SK-N-SH (cell line): ENCODE data around the gene PPP2R5E. TPM values are rescaled to one million over a fixed set of nuclear protein-coding genes. Genes with fewer than 3 reads are reported as not detected.

ENCODE experiments used
- CTCF ChIA-PET: fragments of 300-600, 350-600 bp; formaldehyde crosslinking; extraction: SDS; loops from one replicate; lab custom pipeline; 2021; lab: Yijun Ruan, JAX
- POLR2A ChIA-PET: fragments of 350-600 bp; sonication (Branson Sonifier 250); formaldehyde crosslinking; extraction: SDS; loops from one replicate; lab custom pipeline; 2020; ENCODE audit warnings: antibody characterized with exemption, inconsistent platforms; lab: Yijun Ruan, JAX
- DNase-seq: peaks from one replicate; pipeline ENCODE4 v3.0.0; 2012
- H2AFZ ChIP-seq: fragments of 200-600 bp; sonication (generic); 2 replicates; pipeline ENCODE4 v1.8.1; 2016; ENCODE audit warnings: antibody characterized with exemption, mild to moderate bottlenecking, low read depth
- H3F3A ChIP-seq: fragments of 200-600 bp; sonication (generic); replicated peaks from 2 replicates; pipeline ENCODE3; 2016; ENCODE audit warnings: antibody characterized with exemption, mild to moderate bottlenecking; ENCODE audit not compliant: insufficient read depth
- H3K27ac ChIP-seq, 2 experiments: fragments of 200-500 bp in 1 of 2; fragments of 200-600 bp in 1 of 2; sonication (Bioruptor generic) in 1 of 2; sonication (generic), shearing (Covaris generic) in 1 of 2; 2 replicates each; pipeline versions ENCODE4 v1.5.1 to v1.6.1; 2014 to 2016; ENCODE audit warnings: low read depth in 2 of 2, inconsistent platforms in 1 of 2, low read length in 1 of 2, mild to moderate bottlenecking in 1 of 2, mixed read lengths in 1 of 2
- H3K27me3 ChIP-seq: fragments of 200-600 bp; sonication (generic), shearing (Covaris generic); 2 replicates; pipeline ENCODE4 v1.6.1; 2016; ENCODE audit warnings: mixed run types; ENCODE audit not compliant: insufficient read depth
- H3K36me3 ChIP-seq, 2 experiments: fragments of 200-500 bp in 1 of 2; fragments of 200-600 bp in 1 of 2; sonication (Bioruptor generic) in 1 of 2; sonication (generic) in 1 of 2; replicated peaks in 1 of 2; 2 replicates each; pipeline versions ENCODE3 to v1.5.1; 2014 to 2016; ENCODE audit warnings: low read length in 1 of 2, mild to moderate bottlenecking in 1 of 2; ENCODE audit not compliant: insufficient read depth in 2 of 2, control insufficient read depth in 1 of 2
- H3K4me1 ChIP-seq, 2 experiments: fragments of 200-500 bp in 1 of 2; fragments of 200-600 bp in 1 of 2; sonication (Bioruptor generic) in 1 of 2; sonication (generic), shearing (Covaris generic) in 1 of 2; 2 replicates each; pipeline versions ENCODE4 v1.5.1 to v1.6.1; 2014 to 2016; ENCODE audit warnings: low read depth in 1 of 2, low read length in 1 of 2, mixed run types in 1 of 2; ENCODE audit not compliant: insufficient read depth in 2 of 2, control insufficient read depth in 1 of 2
- H3K4me2 ChIP-seq: fragments of 200-600 bp; sonication (generic), shearing (Covaris generic); 2 replicates; pipeline ENCODE4 v1.6.1; 2017; ENCODE audit warnings: mixed run types
- H3K4me3 ChIP-seq, 2 experiments: fragments of 200-500 bp in 1 of 2; fragments of 200-600 bp in 1 of 2; sonication (Bioruptor generic) in 1 of 2; sonication (generic), shearing (Covaris generic) in 1 of 2; 2 replicates each; pipeline versions ENCODE4 v1.5.1 to v1.8.1; 2014 to 2016; ENCODE audit warnings: low read depth in 2 of 2, inconsistent platforms in 1 of 2, low read length in 1 of 2, mild to moderate bottlenecking in 1 of 2, mixed read lengths in 1 of 2, moderate library complexity in 1 of 2
- H3K79me2 ChIP-seq: fragments of 200-600 bp; sonication (generic); 2 replicates; pipeline ENCODE4 v1.8.1; 2017; ENCODE audit warnings: mild to moderate bottlenecking; ENCODE audit not compliant: insufficient read depth
- H3K9ac ChIP-seq: fragments of 200-600 bp; sonication (generic); 2 replicates; pipeline ENCODE4 v1.6.1; 2017; ENCODE audit warnings: mixed run types
- H3K9me2 ChIP-seq: fragments of 200-600 bp; sonication (generic); 2 replicates; pipeline ENCODE4 v1.6.1; 2017; ENCODE audit warnings: mixed run types
- H3K9me3 ChIP-seq: fragments of 200-600 bp; sonication (generic); 2 replicates; pipeline ENCODE4 v1.6.1; 2017; ENCODE audit warnings: mixed run types, mild to moderate bottlenecking, moderate library complexity
- H4K20me1 ChIP-seq: fragments of 200-600 bp; sonication (generic); 2 replicates; pipeline ENCODE4 v1.6.1; 2017; ENCODE audit warnings: mild to moderate bottlenecking, mixed run types; ENCODE audit not compliant: insufficient read depth
- CHD2 ChIP-seq: fragments of 150-350 bp; IDR thresholded peaks from 2 replicates; pipeline ENCODE4 v1.6.1; 2018; ENCODE audit warnings: low read length; ENCODE audit not compliant: partially characterized antibody
- EZH2phosphoT487 ChIP-seq: fragments of 200-600 bp; sonication (generic); IDR thresholded peaks from 2 replicates; pipeline ENCODE4 v1.6.1; 2017; ENCODE audit warnings: low read depth, mixed run types, mild to moderate bottlenecking, antibody characterized with exemption, moderate library complexity, borderline replicate concordance
- FOSL2 ChIP-seq: IDR thresholded peaks from 2 replicates; pipeline ENCODE4 v1.4.0; 2012; ENCODE audit warnings: low read depth, mild to moderate bottlenecking, moderate library complexity, borderline replicate concordance
- FOXM1 ChIP-seq: IDR thresholded peaks from 2 replicates; pipeline ENCODE4 v1.4.0; 2012; ENCODE audit warnings: low read depth, mild to moderate bottlenecking
- GABPA ChIP-seq: IDR thresholded peaks from 2 replicates; pipeline ENCODE4 v1.4.0; 2012; ENCODE audit warnings: low read depth, mild to moderate bottlenecking
- GATA2 ChIP-seq: sonication (generic); formaldehyde crosslinking; IDR thresholded peaks from 2 replicates; pipeline ENCODE4 v1.5.0; 2020; ENCODE audit warnings: mild to moderate bottlenecking, missing genetic modification reagents
- MEF2A ChIP-seq: IDR thresholded peaks from 2 replicates; pipeline ENCODE4 v1.4.0; 2012; ENCODE audit warnings: low read depth, borderline replicate concordance
- NFIC ChIP-seq: IDR thresholded peaks from 2 replicates; pipeline ENCODE4 v1.4.0; 2012; ENCODE audit warnings: borderline replicate concordance
- PBX3 ChIP-seq: IDR thresholded peaks from 2 replicates; pipeline ENCODE4; 2012
- REST ChIP-seq: IDR thresholded peaks from 2 replicates; pipeline ENCODE4 v1.6.1; 2012; ENCODE audit warnings: mild to moderate bottlenecking, low read depth, low read length, moderate library complexity
- RFX5 ChIP-seq: IDR thresholded peaks from 2 replicates; pipeline ENCODE4 v1.6.1; 2012; ENCODE audit warnings: mild to moderate bottlenecking, improper control_type of control experiment, low read length
- TAF1 ChIP-seq: IDR thresholded peaks from 2 replicates; pipeline ENCODE4 v1.6.1; 2012; ENCODE audit warnings: low read depth, mild to moderate bottlenecking, low read length, moderate library complexity, borderline replicate concordance
- TEAD4 ChIP-seq: IDR thresholded peaks from 2 replicates; pipeline ENCODE4 v1.4.0; 2012; ENCODE audit warnings: mild to moderate bottlenecking, borderline replicate concordance; ENCODE audit not compliant: insufficient read depth
- ZBTB33 ChIP-seq: IDR thresholded peaks from 2 replicates; pipeline ENCODE4 v1.4.0; 2012; ENCODE audit warnings: low read depth, borderline replicate concordance
- WGBS: methylation state at CpG from one replicate; pipeline ENCODE4 v1.1.6; 2017; ENCODE audit warnings: low lambda C conversion rate; 5-methylcytosine and 5-hydroxymethylcytosine counted together
- polyA plus RNA-seq, 3 experiments: library from polyadenylated mRNA; depleted of rRNA; stranded (reverse); fragments of >200 nt; gene quantifications; 2 replicates each; pipeline ENCODE4 v1.2.3, GENCODE V29; 2012
- TF ChIP-seq, protein P1 (sequence below): fragments of 150-350 bp; IDR thresholded peaks from 2 replicates; pipeline ENCODE4 v1.6.1; 2016; ENCODE audit warnings: mild to moderate bottlenecking, low read depth, low read length

PPP2R5E gene
- polyA plus RNA-seq, 1 of the 3 experiments (the other 2 are of a cell fraction), result 4.4 TPM

DNA sequence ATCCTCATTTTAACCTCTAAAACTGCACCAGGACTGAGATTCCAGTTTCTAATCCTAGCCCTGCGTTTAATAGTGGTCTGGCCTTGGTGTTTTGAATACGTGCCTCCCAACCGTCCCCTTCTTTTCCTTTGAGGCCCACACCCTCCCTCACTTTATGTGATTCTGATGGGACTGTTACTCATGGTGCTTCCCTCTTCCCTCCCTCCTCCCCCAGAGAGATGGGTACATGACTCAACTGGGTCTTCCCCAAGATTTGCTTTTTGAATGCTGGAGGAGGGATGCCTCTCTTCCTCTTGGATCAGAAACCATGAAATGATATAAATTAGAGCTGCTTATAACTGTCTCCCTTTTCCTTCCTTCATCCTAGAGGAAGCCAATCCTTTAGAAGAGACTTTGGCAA is 8.2 kb upstream of the PPP2R5E start:
- WGBS, result 73% methylated on average over 3 of the region's 3 CpGs
- Histone ChIP-seq H3K36me3 (no peaks in the 10 kb centered on the region), H3K4me2 (no peak overlapping the region), H3K9me3 (no peaks in the 10 kb centered on the region), H3K27ac (no peak overlapping the region), H2AFZ (peak overlapping the region; percentile 53; the same call in 1 of the 2 replicates), H3K79me2 (no peaks in the 10 kb centered on the region), H3K9ac (no peak overlapping the region), H3K4me3 (no peak overlapping the region), H4K20me1 (no peaks in the 10 kb centered on the region), H3K9me2 (no peaks in the 10 kb centered on the region), H3K27me3 (no peaks in the 10 kb centered on the region), H3F3A (peaks cover 7% of the 10 kb centered on the region), H3K4me1 (no peaks in the 10 kb centered on the region)
- no peak for DNase-seq
- CTCF ChIA-PET, result interaction anchor here (0.8 to 1.4 kb wide), 4 partner anchors 8 to 180 kb away, joined by 3 to 7 read pairs (median 4); partner anchors contain the start of gene PPP2R5E
- POLR2A ChIA-PET, result no interaction called here
- no peak for TF ChIP-seq TEAD4
- TF ChIP-seq FOSL2, result peak; percentile 24; the same call in 1 of the 2 replicates

- DNase-seq, result no peak
- POLR2A ChIA-PET, result interaction anchor here (0.6 kb wide), 1 partner anchor 11 kb away, joined by 4 read pairs; no protein-coding TSS in a partner anchor
- Histone ChIP-seq H3K27ac (no peak overlapping the region), H4K20me1 (no peaks in the 10 kb centered on the region), H3K9ac (no peak overlapping the region), H2AFZ (no peak overlapping the region), H3K4me2 (no peak overlapping the region), H3K4me1 (no peaks in the 10 kb centered on the region), H3K79me2 (peaks cover 10% of the 10 kb centered on the region; the same call in 1 of the 2 replicates), H3K4me3 (no peak overlapping the region), H3K36me3 (no peaks in the 10 kb centered on the region), H3K9me2 (no peaks in the 10 kb centered on the region), H3K9me3 (no peaks in the 10 kb centered on the region), H3F3A (peaks cover 20% of the 10 kb centered on the region), H3K27me3 (no peaks in the 10 kb centered on the region)
- CTCF ChIA-PET, result interaction anchor here (3.0 to 3.4 kb wide), 2 partner anchors 55 to 159 kb away, joined by 11 to 31 read pairs; no protein-coding TSS in a partner anchor
- 92% methylated on average over 8 of the region's 8 CpGs for WGBS
- no peak for TF ChIP-seq GABPA
- TF ChIP-seq ZBTB33, result no peak
- TF ChIP-seq FOXM1, result no peak
- TF ChIP-seq NFIC, result no peak
- no peak for TF ChIP-seq REST
- TF ChIP-seq TAF1, result no peak
- TF ChIP-seq CHD2, result no peak
- TF ChIP-seq RFX5, result no peak
- no peak for TF ChIP-seq GATA2
- TF ChIP-seq EZH2phosphoT487, result no peak
- TF ChIP-seq, protein P1, sequence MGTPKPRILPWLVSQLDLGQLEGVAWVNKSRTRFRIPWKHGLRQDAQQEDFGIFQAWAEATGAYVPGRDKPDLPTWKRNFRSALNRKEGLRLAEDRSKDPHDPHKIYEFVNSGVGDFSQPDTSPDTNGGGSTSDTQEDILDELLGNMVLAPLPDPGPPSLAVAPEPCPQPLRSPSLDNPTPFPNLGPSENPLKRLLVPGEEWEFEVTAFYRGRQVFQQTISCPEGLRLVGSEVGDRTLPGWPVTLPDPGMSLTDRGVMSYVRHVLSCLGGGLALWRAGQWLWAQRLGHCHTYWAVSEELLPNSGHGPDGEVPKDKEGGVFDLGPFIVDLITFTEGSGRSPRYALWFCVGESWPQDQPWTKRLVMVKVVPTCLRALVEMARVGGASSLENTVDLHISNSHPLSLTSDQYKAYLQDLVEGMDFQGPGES, result no peak
- no peak for TF ChIP-seq PBX3
- no peak for TF ChIP-seq FOSL2
- TF ChIP-seq MEF2A, result no peak
These were observed 4.7 kb upstream of the PPP2R5E start for GRCh38 chr14:63547798-63548335.
